ENCODE results near the gene MYO1B. TPM values are rescaled to one million over a fixed set of nuclear protein-coding genes. Genes with fewer than 3 reads are reported as not detected.

Gene MYO1B
- total RNA-seq, 4 donors from 2014 or later = 16.9 to 43.8 (median 32.9) TPM

DNA sequence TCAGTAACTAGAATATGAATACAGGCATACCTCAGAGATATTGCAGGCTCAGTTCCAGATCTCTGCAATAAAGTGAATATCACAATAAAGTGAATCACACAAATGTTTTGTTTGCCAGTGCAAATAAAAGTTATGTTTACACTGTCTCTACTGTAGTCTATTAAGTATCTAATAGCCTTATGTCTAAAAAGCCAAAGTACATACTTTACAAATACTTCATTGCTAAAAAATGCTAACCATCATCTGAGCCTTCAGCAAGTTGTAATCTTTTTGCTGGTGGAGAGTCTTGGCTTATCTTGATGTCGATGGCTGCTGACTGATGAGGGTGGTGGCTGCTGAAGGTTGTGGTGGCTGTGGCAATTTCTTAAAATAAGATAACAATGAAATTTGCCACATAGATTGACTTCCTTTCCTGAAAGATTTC, 159.4 kb downstream of the MYO1B start:
- Histone ChIP-seq H3K36me3 (peaks cover 4 to 5% of the 10 kb centered on the region in 2 donors), H3K4me3 (replicated peaks in 1 of 3) (no peak overlapping the region), H3K27me3 (no peaks in the 10 kb centered on the region), H3K9me3 (no peaks in the 10 kb centered on the region), H3K27ac (no peak overlapping the region), H3K4me1 (peaks cover 7 to 9% of the 10 kb centered on the region in 2 donors)
- intact Hi-C loops (cut with DNase I) = no loop called here
- no peak for DNase-seq
- WGBS, 2 donors = 63 to 66% methylated on average over 1 of the region's 1 CpG
- TF ChIP-seq, protein P1, sequence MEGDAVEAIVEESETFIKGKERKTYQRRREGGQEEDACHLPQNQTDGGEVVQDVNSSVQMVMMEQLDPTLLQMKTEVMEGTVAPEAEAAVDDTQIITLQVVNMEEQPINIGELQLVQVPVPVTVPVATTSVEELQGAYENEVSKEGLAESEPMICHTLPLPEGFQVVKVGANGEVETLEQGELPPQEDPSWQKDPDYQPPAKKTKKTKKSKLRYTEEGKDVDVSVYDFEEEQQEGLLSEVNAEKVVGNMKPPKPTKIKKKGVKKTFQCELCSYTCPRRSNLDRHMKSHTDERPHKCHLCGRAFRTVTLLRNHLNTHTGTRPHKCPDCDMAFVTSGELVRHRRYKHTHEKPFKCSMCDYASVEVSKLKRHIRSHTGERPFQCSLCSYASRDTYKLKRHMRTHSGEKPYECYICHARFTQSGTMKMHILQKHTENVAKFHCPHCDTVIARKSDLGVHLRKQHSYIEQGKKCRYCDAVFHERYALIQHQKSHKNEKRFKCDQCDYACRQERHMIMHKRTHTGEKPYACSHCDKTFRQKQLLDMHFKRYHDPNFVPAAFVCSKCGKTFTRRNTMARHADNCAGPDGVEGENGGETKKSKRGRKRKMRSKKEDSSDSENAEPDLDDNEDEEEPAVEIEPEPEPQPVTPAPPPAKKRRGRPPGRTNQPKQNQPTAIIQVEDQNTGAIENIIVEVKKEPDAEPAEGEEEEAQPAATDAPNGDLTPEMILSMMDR (IDR thresholded peaks at IDR 0.05) = no peak
- no peak for TF ChIP-seq POLR2A (IDR thresholded peaks at IDR 0.05)

DNA sequence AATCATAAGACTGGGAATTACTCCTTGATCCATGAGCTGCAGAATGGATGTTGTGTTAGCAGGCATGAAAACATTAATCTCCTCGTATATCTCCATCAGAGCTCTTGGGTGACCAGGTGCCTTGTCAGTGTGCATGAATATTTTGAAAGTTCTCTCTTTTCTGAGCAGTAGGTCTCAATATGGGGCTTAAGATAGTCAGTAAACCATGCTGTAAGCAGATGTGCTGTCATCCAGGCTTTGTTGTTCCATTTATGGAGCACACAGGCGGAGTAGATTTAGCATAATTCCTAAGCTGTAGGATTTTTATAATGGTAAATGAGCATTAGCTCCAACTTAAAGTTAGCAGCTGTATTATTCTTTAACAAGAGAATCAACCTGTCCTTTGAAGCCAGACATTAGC, 160.3 kb downstream of the MYO1B start:
- Histone ChIP-seq H3K4me3 (replicated peaks in 1 of 3) (no peak overlapping the region), H3K9me3 (no peaks in the 10 kb centered on the region), H3K4me1 (peaks cover 9 to 12% of the 10 kb centered on the region in 2 donors), H3K36me3 (peaks cover 4 to 5% of the 10 kb centered on the region in 2 donors), H3K27ac (no peak overlapping the region), H3K27me3 (no peaks in the 10 kb centered on the region)
- WGBS, 2 donors = 96 to 100% methylated on average over 2 of the region's 2 CpGs
- no peak for TF ChIP-seq POLR2A (IDR thresholded peaks at IDR 0.05)
- DNase-seq = no peak
- intact Hi-C loops (cut with DNase I) = no loop called here

DNA sequence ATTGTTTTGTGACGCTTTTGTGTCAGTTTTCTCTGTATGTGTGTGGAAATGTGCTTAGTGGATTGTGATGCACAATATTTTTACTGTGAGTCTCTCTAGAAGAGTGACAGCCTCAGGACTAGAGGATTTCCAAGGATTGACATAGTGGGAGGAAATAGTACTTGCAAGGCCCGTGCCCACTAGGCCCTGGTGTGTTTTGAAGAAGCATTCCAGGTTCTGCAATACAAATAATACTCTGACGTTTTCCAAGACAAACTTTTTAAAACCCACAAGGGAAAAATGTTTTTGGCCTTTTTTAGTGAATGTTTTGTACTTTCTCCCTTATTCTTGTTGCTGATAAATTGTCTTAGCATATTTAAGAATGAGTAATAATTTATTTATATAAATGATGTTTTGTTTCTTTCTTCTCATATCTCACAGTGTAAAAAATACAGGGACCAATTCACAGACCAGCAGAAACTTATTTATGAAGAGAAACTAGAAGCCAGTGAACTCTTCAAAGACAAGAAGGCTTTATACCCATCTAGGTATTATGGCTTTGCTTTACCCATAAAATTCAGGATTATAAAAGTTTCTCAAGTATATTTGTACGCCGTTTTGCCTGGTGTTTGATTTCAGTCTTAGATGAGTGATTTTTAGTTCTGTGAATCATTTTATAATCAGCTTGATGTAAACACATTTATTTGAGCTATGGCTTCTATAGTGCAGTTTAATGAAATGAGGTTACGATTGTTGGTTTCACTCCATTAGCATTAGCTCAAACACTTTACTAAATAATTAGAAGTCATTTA, 165.6 kb downstream of the MYO1B start:
- Histone ChIP-seq H3K9me3 (no peaks in the 10 kb centered on the region), H3K4me1 (peaks cover 3 to 4% of the 10 kb centered on the region in 2 donors), H3K27ac (peak overlapping the region in 1 of 3 donors; percentile 34), H3K4me3 (replicated peaks in 1 of 3) (no peak overlapping the region), H3K27me3 (no peaks in the 10 kb centered on the region), H3K36me3 (peaks cover 4 to 13% of the 10 kb centered on the region in 2 donors)
- TF ChIP-seq POLR2A (IDR thresholded peaks at IDR 0.05) = no peak
- no peak for DNase-seq
- 72 to 81% methylated on average over 6 of the region's 6 CpGs for WGBS, 2 donors
- intact Hi-C loops (cut with DNase I) = no loop called here

DNA sequence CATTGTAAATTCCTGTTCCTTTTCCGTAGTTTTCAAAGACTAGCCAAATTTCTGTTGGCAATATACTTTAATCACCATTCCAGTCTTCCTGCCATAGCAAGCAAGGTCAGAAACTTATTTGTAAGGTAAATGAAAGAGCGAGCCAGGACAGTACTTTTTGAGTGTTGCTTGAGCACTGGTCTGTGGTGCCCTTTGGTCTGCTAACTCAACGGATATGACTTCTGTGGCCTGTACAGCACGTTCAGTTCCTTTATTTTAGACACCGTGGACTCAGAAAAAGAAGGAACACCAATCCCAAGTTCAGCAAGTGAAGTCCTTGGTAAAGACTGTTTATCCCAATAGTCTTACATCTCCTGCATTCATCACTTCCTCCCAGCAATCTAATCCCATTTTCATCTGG, 166.3 kb downstream of the MYO1B start:
- Histone ChIP-seq H3K4me1 (peaks cover 3 to 4% of the 10 kb centered on the region in 2 donors), H3K27ac (no peak overlapping the region), H3K27me3 (no peaks in the 10 kb centered on the region), H3K9me3 (no peaks in the 10 kb centered on the region), H3K36me3 (peaks cover 4 to 13% of the 10 kb centered on the region in 2 donors), H3K4me3 (replicated peaks in 1 of 3) (no peak overlapping the region)
- TF ChIP-seq POLR2A (IDR thresholded peaks at IDR 0.05) = no peak
- TF ChIP-seq, protein P1 (IDR thresholded peaks at IDR 0.05) = no peak
- intact Hi-C loops (cut with DNase I) = no loop called here
- WGBS, 2 donors = 66% methylated on average over 5 of the region's 5 CpGs
- DNase-seq = no peak

DNA sequence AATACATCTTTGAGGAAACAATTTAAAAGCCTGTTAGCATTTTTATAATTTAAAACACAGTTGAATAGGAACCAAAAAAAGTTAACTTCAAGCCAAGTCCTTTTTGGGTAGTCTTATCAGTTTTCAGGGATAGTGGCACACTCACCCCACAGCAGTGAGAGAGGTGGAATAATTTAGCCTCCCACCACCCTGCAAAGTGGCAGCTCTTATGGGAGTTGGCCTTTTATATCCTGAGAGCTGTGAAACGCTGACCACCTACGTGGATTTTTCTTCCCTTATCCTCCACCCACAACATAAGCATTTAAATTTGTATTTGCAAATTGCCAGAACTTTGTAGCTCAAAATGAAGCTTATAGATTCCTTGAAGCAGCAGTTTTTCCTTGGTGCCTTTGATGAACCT, 167.1 kb downstream of the MYO1B start:
- intact Hi-C loops (cut with DNase I) = no loop called here
- peaks cover 4 to 13% of the 10 kb centered on the region in 2 donors for H3K36me3 ChIP-seq
- no peak for DNase-seq
- no peak overlapping the region for H3K4me3 ChIP-seq (replicated peaks in 1 of 3)
- no peak overlapping the region for H3K27ac ChIP-seq
- WGBS, 2 donors = 78 to 83% methylated on average over 2 of the region's 2 CpGs
- H3K27me3 ChIP-seq = no peaks in the 10 kb centered on the region
- H3K4me1 ChIP-seq = peaks cover 3 to 4% of the 10 kb centered on the region in 2 donors
- H3K9me3 ChIP-seq = no peaks in the 10 kb centered on the region
- TF ChIP-seq, protein P1 (IDR thresholded peaks at IDR 0.05) = no peak

DNA sequence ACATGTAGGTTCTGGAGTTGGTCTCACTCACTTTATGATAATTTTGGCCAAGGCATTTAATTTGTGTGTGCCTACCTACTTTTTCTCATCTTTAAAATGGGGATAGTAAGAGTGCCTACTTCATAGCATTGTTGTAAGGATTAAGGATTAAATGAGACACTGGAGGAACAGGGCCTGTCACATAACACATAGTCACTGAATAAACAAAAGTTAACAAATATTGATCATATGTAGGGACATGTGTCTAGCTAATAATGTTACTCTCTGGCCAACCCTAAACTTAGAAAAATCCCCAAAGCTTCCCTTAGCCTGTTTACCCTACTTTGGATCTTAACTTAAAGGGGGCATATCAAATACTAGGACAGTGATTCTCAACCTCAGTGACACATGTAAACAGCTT, 169.9 kb downstream of the MYO1B start:
- H3K27me3 ChIP-seq = no peaks in the 10 kb centered on the region
- H3K4me1 ChIP-seq = peaks cover 3 to 4% of the 10 kb centered on the region in 2 donors
- H3K27ac ChIP-seq = no peak overlapping the region
- intact Hi-C loops (cut with DNase I) = no loop called here
- no peak for DNase-seq
- no peak overlapping the region for H3K4me3 ChIP-seq (replicated peaks in 1 of 3)
- peaks cover 0 to 8% of the 10 kb centered on the region in 2 donors for H3K36me3 ChIP-seq
- TF ChIP-seq POLR2A (IDR thresholded peaks at IDR 0.05) = no peak
- TF ChIP-seq, protein P1 (IDR thresholded peaks at IDR 0.05) = no peak
- H3K9me3 ChIP-seq = no peaks in the 10 kb centered on the region
